Measurements from ENCODE around the gene RABEPK.

GRCh38 chr9:125241000-125241862 lies 40.9 kb downstream of the RABEPK start, which contains the start of gene HSPA5:
- TF ChIP-seq YY1 (IDR thresholded peaks at IDR 0.05; ENCODE audit: insufficient read depth, insufficient read length) (no peak), SUZ12 (IDR thresholded peaks at IDR 0.05; ENCODE audit: extremely low read depth, insufficient read depth, insufficient read length) (no peak)

Measured in NT2/D1 (cell line).